ENCODE measurements around the gene PRRC2C. TPM values are rescaled to one million over a fixed set of nuclear protein-coding genes. Genes with fewer than 3 reads are reported as not detected.

Gene PRRC2C
- total RNA-seq, 1 experiment from 2014 or later: 208 TPM

GRCh38 chr1:171622152-171622462 is 136.8 kb downstream of the PRRC2C start, which contains the start of gene MYOCOS:
TSS of gene MYOCOS (plus strand) at chr1:171622243. CDS start at chr1:171623884, 1,641 bp downstream.
- ChIA-PET CTCF (interaction anchor here (1.2 kb wide), 1 partner anchor 23 kb away, joined by 3 read pairs; no protein-coding TSS in a partner anchor), POLR2A (no interaction called here)
- H3K4me1 ChIP-seq: no peaks in the 10 kb centered on the region
- H3K4me1 Mint-ChIP-seq (ENCODE audit: low read depth, unreplicated experiment): no peaks in the 10 kb centered on the region
- H3K4me3 Mint-ChIP-seq (ENCODE audit: unreplicated experiment): no peak within 1 kb of the TSS
- no peaks in the 10 kb centered on the region for H3K36me3 Mint-ChIP-seq (ENCODE audit: insufficient read depth, unreplicated experiment)
- H3K27ac Mint-ChIP-seq (ENCODE audit: unreplicated experiment): no peak within 1 kb of the TSS
- no peak for DNase-seq
- no peaks in the 10 kb centered on the region for H3K27me3 ChIP-seq (replicated peaks; ENCODE audit: control insufficient read depth, insufficient read depth, low read length)
- H3K36me3 ChIP-seq (ENCODE audit: control insufficient read depth, insufficient read depth, low read length): no peaks in the 10 kb centered on the region
- no peaks in the 10 kb centered on the region for H3K9me3 Mint-ChIP-seq (ENCODE audit: unreplicated experiment)
- TF ChIP-seq CTCF (IDR thresholded peaks at IDR 0.05; ENCODE audit: insufficient read depth in 1 of 2, low read depth in 1 of 2, low read length in 1 of 2, severe bottlenecking in 1 of 2, unreplicated experiment in 1 of 2): no peak
- H3K4me3 ChIP-seq (ENCODE audit: low read depth, low read length): no peak within 1 kb of the TSS
- H3K9me3 ChIP-seq: no peaks in the 10 kb centered on the region
- BruUV-seq (replicated peaks): no TSS peak
- intact Hi-C loops (cut with micrococcal nuclease; ENCODE audit: unreplicated experiment): no loop called here
- H3K27me3 Mint-ChIP-seq (ENCODE audit: insufficient read depth, unreplicated experiment): no peaks in the 10 kb centered on the region

GRCh38 chr1:171623651-171624331 is 138.5 kb downstream of the PRRC2C start:
- Histone ChIP-seq H3K4me3 (ENCODE audit: low read depth, low read length) (no peak overlapping the region), H3K36me3 (ENCODE audit: control insufficient read depth, insufficient read depth, low read length) (no peaks in the 10 kb centered on the region), H3K4me1 (no peaks in the 10 kb centered on the region), H3K27me3 (replicated peaks; ENCODE audit: control insufficient read depth, insufficient read depth, low read length) (no peaks in the 10 kb centered on the region), H3K9me3 (no peaks in the 10 kb centered on the region)
- POLR2A ChIA-PET: no interaction called here
- no TSS peak for BruUV-seq (replicated peaks)
- H3K4me3 Mint-ChIP-seq (ENCODE audit: unreplicated experiment): no peak overlapping the region
- CTCF ChIA-PET: no interaction called here
- H3K27me3 Mint-ChIP-seq (ENCODE audit: insufficient read depth, unreplicated experiment): no peaks in the 10 kb centered on the region
- DNase-seq: no peak
- TF ChIP-seq CTCF (IDR thresholded peaks at IDR 0.05; ENCODE audit: insufficient read depth in 1 of 2, low read depth in 1 of 2, low read length in 1 of 2, severe bottlenecking in 1 of 2, unreplicated experiment in 1 of 2): no peak
- intact Hi-C loops (cut with micrococcal nuclease; ENCODE audit: unreplicated experiment): no loop called here
- H3K27ac Mint-ChIP-seq (ENCODE audit: unreplicated experiment): no peak overlapping the region
- no peaks in the 10 kb centered on the region for H3K36me3 Mint-ChIP-seq (ENCODE audit: insufficient read depth, unreplicated experiment)
- H3K9me3 Mint-ChIP-seq (ENCODE audit: unreplicated experiment): no peaks in the 10 kb centered on the region
- H3K4me1 Mint-ChIP-seq (ENCODE audit: low read depth, unreplicated experiment): no peaks in the 10 kb centered on the region

GRCh38 chr1:171625225-171625624 is 139.9 kb downstream of the PRRC2C start:
- BruUV-seq (replicated peaks): no TSS peak
- Histone ChIP-seq H3K9me3 (no peaks in the 10 kb centered on the region), H3K4me3 (ENCODE audit: low read depth, low read length) (no peak overlapping the region), H3K36me3 (ENCODE audit: control insufficient read depth, insufficient read depth, low read length) (no peaks in the 10 kb centered on the region), H3K4me1 (no peaks in the 10 kb centered on the region), H3K27me3 (replicated peaks; ENCODE audit: control insufficient read depth, insufficient read depth, low read length) (no peaks in the 10 kb centered on the region)
- intact Hi-C loops (cut with micrococcal nuclease; ENCODE audit: unreplicated experiment): no loop called here
- Mint-ChIP-seq H3K9me3 (ENCODE audit: unreplicated experiment) (no peaks in the 10 kb centered on the region), H3K27ac (ENCODE audit: unreplicated experiment) (no peak overlapping the region), H3K4me3 (ENCODE audit: unreplicated experiment) (no peak overlapping the region), H3K4me1 (ENCODE audit: low read depth, unreplicated experiment) (no peaks in the 10 kb centered on the region), H3K27me3 (ENCODE audit: insufficient read depth, unreplicated experiment) (no peaks in the 10 kb centered on the region), H3K36me3 (ENCODE audit: insufficient read depth, unreplicated experiment) (no peaks in the 10 kb centered on the region)
- ChIA-PET POLR2A (no interaction called here), CTCF (no interaction called here)
- no peak for DNase-seq
- TF ChIP-seq CTCF (IDR thresholded peaks at IDR 0.05; ENCODE audit: insufficient read depth in 1 of 2, low read depth in 1 of 2, low read length in 1 of 2, severe bottlenecking in 1 of 2, unreplicated experiment in 1 of 2): no peak

Data from Caco-2 (cell line).